ENCODE measurements around the gene CT55.

DNA sequence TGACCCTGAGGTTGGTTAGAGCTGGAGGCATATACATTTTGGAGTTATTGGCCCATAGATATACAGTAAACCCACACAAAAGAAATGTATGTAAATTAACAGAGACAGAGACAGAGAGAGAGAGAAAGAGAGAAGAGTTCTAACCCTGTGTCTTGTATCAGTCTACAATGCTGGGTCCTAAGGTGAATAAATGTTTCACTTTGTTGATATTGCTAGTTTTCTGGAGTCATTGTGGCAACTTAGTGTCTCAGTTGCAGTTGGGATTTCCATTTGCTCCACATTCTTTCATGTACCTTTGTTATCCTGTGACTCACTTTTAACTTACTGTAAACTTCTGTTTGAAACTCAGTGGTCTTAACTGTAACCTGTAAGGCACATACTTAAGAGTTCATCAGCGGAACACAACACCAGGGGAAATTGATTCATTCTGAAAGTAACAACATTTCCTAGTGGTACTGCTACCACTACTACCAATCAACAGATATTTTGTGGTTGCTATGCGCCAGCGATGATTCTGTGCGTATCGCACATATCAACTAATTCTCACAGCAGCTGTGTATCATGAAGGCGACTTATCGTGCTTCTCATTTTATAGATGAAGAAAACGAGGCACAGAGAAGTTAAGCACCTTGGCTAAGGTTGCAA, 42.1 kb upstream of the CT55 start:
- no peak for TF ChIP-seq POLR2AphosphoS5 (IDR thresholded peaks at IDR 0.05)
- TF ChIP-seq, protein P1, sequence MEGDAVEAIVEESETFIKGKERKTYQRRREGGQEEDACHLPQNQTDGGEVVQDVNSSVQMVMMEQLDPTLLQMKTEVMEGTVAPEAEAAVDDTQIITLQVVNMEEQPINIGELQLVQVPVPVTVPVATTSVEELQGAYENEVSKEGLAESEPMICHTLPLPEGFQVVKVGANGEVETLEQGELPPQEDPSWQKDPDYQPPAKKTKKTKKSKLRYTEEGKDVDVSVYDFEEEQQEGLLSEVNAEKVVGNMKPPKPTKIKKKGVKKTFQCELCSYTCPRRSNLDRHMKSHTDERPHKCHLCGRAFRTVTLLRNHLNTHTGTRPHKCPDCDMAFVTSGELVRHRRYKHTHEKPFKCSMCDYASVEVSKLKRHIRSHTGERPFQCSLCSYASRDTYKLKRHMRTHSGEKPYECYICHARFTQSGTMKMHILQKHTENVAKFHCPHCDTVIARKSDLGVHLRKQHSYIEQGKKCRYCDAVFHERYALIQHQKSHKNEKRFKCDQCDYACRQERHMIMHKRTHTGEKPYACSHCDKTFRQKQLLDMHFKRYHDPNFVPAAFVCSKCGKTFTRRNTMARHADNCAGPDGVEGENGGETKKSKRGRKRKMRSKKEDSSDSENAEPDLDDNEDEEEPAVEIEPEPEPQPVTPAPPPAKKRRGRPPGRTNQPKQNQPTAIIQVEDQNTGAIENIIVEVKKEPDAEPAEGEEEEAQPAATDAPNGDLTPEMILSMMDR (IDR thresholded peaks at IDR 0.05), result no peak

Measured in breast epithelium (tissue), 3 donors.